Endometrial microvascular endothelial cells (primary cell): ENCODE measurements around the gene SLC10A3. TPM values are rescaled to one million over a fixed set of nuclear protein-coding genes. Genes with fewer than 3 reads are reported as not detected.

Experiments used
- in situ Hi-C: cut with HindIII; loops from 2 replicates; pipeline ENCODE4 v1.10.0; 2017; ENCODE audit warnings: low sequenced_read_pairs, low pct_unique_long_range_greater_than_20kb; ENCODE audit errors: inconsistent ontology term
- total RNA-seq: library from RNA; depleted of rRNA; stranded (reverse); fragments of >200 nt; gene quantifications from one replicate; pipeline ENCODE4 v1.2.3, GENCODE V29; 2015; ENCODE audit errors: inconsistent ontology term

The SLC10A3 gene
- total RNA-seq, 1 donor from 2014 or later = 33.6 TPM

GRCh38 chrX:154448484-154448883 is 41.9 kb downstream of the SLC10A3 start:
- in situ Hi-C loops = no loop called here

GRCh38 chrX:154446430-154446829 is 44.0 kb downstream of the SLC10A3 start:
- in situ Hi-C loops = no loop called here

GRCh38 chrX:154445776-154446175 is 44.7 kb downstream of the SLC10A3 start:
- in situ Hi-C loops = no loop called here

- in situ Hi-C loops = no loop called here
Observed at GRCh38 chrX:154444755-154445246, 45.6 kb downstream of the SLC10A3 start.

- in situ Hi-C loops = no loop called here
Observed at GRCh38 chrX:154443992-154444754, 46.3 kb downstream of the SLC10A3 start, which contains the start of gene FAM50A. Gene FAM50A, plus strand, starts transcription at chrX:154444141. Its CDS starts 95 bp downstream, at chrX:154444236.

- in situ Hi-C loops = no loop called here
Observed at GRCh38 chrX:154443479-154443910, 46.9 kb downstream of the SLC10A3 start.

- in situ Hi-C loops = no loop called here
Observed at GRCh38 chrX:154441984-154442707, 48.3 kb downstream of the SLC10A3 start.

GRCh38 chrX:154441564-154441963 is 48.9 kb downstream of the SLC10A3 start:
- in situ Hi-C loops = no loop called here

GRCh38 chrX:154440623-154441357 is 49.6 kb downstream of the SLC10A3 start:
- in situ Hi-C loops = no loop called here

- in situ Hi-C loops = no loop called here
Observed at GRCh38 chrX:154439841-154440240, 50.6 kb downstream of the SLC10A3 start.

- in situ Hi-C loops = no loop called here
Observed at GRCh38 chrX:154437971-154438893, 52.2 kb downstream of the SLC10A3 start.

Other genes starting within 250 kb of the SLC10A3 start
- not detected for gene OPN1MW3, start 233.0 kb downstream of the SLC10A3 start, total RNA-seq
- not detected for gene TEX28, start 195.5 kb downstream of the SLC10A3 start, total RNA-seq
- not detected for gene TKTL1, start 194.8 kb downstream of the SLC10A3 start, total RNA-seq
- gene FLNA, start 116.0 kb downstream of the SLC10A3 start, total RNA-seq = 1,820 TPM
- 67.0 TPM for gene EMD, start 111.3 kb downstream of the SLC10A3 start, total RNA-seq
- 7,561 TPM for gene RPL10, start 92.3 kb downstream of the SLC10A3 start, total RNA-seq
- gene DNASE1L1, start 81.4 kb downstream of the SLC10A3 start, total RNA-seq = 138 TPM
- gene TAFAZZIN, start 79.1 kb downstream of the SLC10A3 start, total RNA-seq = 36.1 TPM
- 108 TPM for gene ATP6AP1, start 62.0 kb downstream of the SLC10A3 start, total RNA-seq
- gene GDI1, start 53.5 kb downstream of the SLC10A3 start, total RNA-seq = 110 TPM
- gene FAM50A, start 46.5 kb downstream of the SLC10A3 start, total RNA-seq = 34.3 TPM
- 8.9 TPM for gene PLXNA3, start 32.3 kb downstream of the SLC10A3 start, total RNA-seq
- gene LAGE3, start 11.3 kb downstream of the SLC10A3 start, total RNA-seq = 30.1 TPM
- 59.1 TPM for gene UBL4A, start 4.0 kb downstream of the SLC10A3 start, total RNA-seq
- gene FAM3A, start 25.6 kb upstream of the SLC10A3 start, total RNA-seq = 44.4 TPM
- gene G6PD, start 56.2 kb upstream of the SLC10A3 start, total RNA-seq = 85.4 TPM
- gene IKBKG, start 57.0 kb upstream of the SLC10A3 start, total RNA-seq = 27.7 TPM
- gene CTAG1A, start 94.5 kb upstream of the SLC10A3 start, total RNA-seq = not detected
- not detected for gene CTAG1B, start 128.7 kb upstream of the SLC10A3 start, total RNA-seq
- gene CTAG2, start 162.9 kb upstream of the SLC10A3 start, total RNA-seq = not detected